Left ventricle myocardium inferior (tissue), 1 donor: ENCODE results near the gene ELOB. TPM values are rescaled to one million over a fixed set of nuclear protein-coding genes. Genes with fewer than 3 reads are reported as not detected.

ENCODE experiments used
- DNase-seq: peaks from one replicate; pipeline ENCODE4 v3.0.0-alpha.2; 2020
- H3K27ac ChIP-seq: fragments of 200-600 bp; replicated peaks from 2 replicates; pipeline ENCODE4 v1.8.0; 2021
- H3K27me3 ChIP-seq: fragments of 200-600 bp; 2 replicates; pipeline ENCODE4 v1.8.0; 2021; ENCODE audit warnings: low read depth
- H3K36me3 ChIP-seq: fragments of 200-600 bp; 2 replicates; pipeline ENCODE4 v1.8.0; 2021
- H3K4me1 ChIP-seq: fragments of 200-600 bp; 2 replicates; pipeline ENCODE4 v1.8.0; 2021
- H3K4me3 ChIP-seq: fragments of 200-600 bp; 2 replicates; pipeline ENCODE4 v1.8.0; 2021; ENCODE audit warnings: mild to moderate bottlenecking, moderate library complexity
- H3K9me3 ChIP-seq: fragments of 200-600 bp; replicated peaks from 2 replicates; pipeline ENCODE4 v1.8.0; 2021
- intact Hi-C: fragments of 100-400 bp; cut with micrococcal nuclease; formaldehyde crosslinking; loops from one replicate; pipeline ENCODE4 v1.11.0; 2022
- total RNA-seq: library from RNA; stranded (reverse); fragmentation: NEBNext Ultra II Directional; extraction: Animal tissue kit (Norgen Biotek cat#: 25700); gene quantifications from one replicate; pipeline ENCODE4 v1.2.1, GENCODE V29; 2021
- TF ChIP-seq, protein P1 (sequence below): fragments of 200-600 bp; IDR thresholded peaks from 2 replicates; pipeline ENCODE4 v1.8.0; 2021; ENCODE audit warnings: antibody characterized with exemption, mild to moderate bottlenecking, borderline replicate concordance
- donor health status: DM: no; HTN: yes; CAD: no; lungs with severe emphysema.

ELOB gene
- total RNA-seq, 1 donor from 2014 or later, result 304 TPM

- Histone ChIP-seq H3K36me3 (no peaks in the 10 kb centered on the region), H3K4me3 (no peak overlapping the region), H3K4me1 (peaks cover 7% of the 10 kb centered on the region), H3K27me3 (peaks cover 82% of the 10 kb centered on the region), H3K9me3 (no peaks in the 10 kb centered on the region), H3K27ac (no peak overlapping the region)
- intact Hi-C loops, result no loop called here
- TF ChIP-seq, protein P1, sequence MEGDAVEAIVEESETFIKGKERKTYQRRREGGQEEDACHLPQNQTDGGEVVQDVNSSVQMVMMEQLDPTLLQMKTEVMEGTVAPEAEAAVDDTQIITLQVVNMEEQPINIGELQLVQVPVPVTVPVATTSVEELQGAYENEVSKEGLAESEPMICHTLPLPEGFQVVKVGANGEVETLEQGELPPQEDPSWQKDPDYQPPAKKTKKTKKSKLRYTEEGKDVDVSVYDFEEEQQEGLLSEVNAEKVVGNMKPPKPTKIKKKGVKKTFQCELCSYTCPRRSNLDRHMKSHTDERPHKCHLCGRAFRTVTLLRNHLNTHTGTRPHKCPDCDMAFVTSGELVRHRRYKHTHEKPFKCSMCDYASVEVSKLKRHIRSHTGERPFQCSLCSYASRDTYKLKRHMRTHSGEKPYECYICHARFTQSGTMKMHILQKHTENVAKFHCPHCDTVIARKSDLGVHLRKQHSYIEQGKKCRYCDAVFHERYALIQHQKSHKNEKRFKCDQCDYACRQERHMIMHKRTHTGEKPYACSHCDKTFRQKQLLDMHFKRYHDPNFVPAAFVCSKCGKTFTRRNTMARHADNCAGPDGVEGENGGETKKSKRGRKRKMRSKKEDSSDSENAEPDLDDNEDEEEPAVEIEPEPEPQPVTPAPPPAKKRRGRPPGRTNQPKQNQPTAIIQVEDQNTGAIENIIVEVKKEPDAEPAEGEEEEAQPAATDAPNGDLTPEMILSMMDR, result no peak
- no peak for DNase-seq
Measured at GRCh38 chr16:2813771-2814221, 36.7 kb upstream of the ELOB start.

GRCh38 chr16:2811703-2812471, 34.8 kb upstream of the ELOB start:
- H3K4me1 ChIP-seq, result peaks cover 7% of the 10 kb centered on the region
- no peak overlapping the region for H3K4me3 ChIP-seq
- H3K36me3 ChIP-seq, result no peaks in the 10 kb centered on the region
- no peak for DNase-seq
- TF ChIP-seq, protein P1, result no peak
- no peaks in the 10 kb centered on the region for H3K9me3 ChIP-seq
- H3K27ac ChIP-seq, result no peak overlapping the region
- intact Hi-C loops, result no loop called here
- H3K27me3 ChIP-seq, result peaks cover 79% of the 10 kb centered on the region

GRCh38 chr16:2810651-2811050, 33.6 kb upstream of the ELOB start:
- TF ChIP-seq, protein P1, result no peak
- DNase-seq, result no peak

DNA sequence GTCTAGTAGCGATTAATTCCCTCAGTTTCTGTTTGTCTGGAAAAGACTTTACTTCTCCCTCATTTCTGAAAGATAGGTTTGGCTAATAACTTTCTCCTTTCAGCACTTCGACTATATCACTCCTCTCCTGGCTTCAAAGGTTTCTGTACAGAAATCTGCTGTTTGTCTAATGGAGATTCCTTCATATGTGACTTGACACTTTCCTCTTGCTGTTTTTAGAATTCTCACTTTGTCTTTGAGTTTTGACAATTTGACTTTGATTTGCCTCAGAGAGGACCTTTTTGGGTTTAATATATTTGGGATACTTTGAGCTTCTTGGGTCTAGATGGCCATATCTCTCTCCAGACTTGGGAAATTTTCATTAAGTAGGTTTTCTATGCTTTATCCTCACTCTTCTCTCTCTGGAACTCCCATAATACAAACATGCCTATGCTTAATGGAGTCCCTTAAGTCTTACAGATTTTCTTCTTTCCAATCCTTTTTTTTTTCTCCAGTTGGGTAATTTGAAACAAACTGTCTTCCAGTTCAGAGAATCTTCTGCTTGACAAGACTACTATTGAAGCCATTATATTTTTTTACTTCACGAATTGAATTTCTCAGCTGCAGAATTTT, 32.2 kb upstream of the ELOB start:
- Histone ChIP-seq H3K4me1 (peaks cover 7% of the 10 kb centered on the region), H3K4me3 (no peak overlapping the region), H3K9me3 (peaks cover 9% of the 10 kb centered on the region), H3K36me3 (no peaks in the 10 kb centered on the region), H3K27ac (no peak overlapping the region), H3K27me3 (peaks cover 79% of the 10 kb centered on the region)
- DNase-seq, result no peak
- TF ChIP-seq, protein P1, result no peak
- intact Hi-C loops, result no loop called here

More at GRCh38 chr16:2810651-2811050, 33.6 kb upstream of the ELOB start:
- intact Hi-C loops, result no loop called here
- Histone ChIP-seq H3K27me3 (peaks cover 79% of the 10 kb centered on the region), H3K27ac (no peak overlapping the region), H3K4me1 (peaks cover 7% of the 10 kb centered on the region), H3K4me3 (no peak overlapping the region), H3K9me3 (no peaks in the 10 kb centered on the region), H3K36me3 (no peaks in the 10 kb centered on the region)

- no peak overlapping the region for H3K4me3 ChIP-seq
- peaks cover 68% of the 10 kb centered on the region for H3K27me3 ChIP-seq
- DNase-seq, result no peak
- peaks cover 7% of the 10 kb centered on the region for H3K4me1 ChIP-seq
- peaks cover 20% of the 10 kb centered on the region for H3K9me3 ChIP-seq
- TF ChIP-seq, protein P1, result no peak
- H3K27ac ChIP-seq, result no peak overlapping the region
- H3K36me3 ChIP-seq, result no peaks in the 10 kb centered on the region
- intact Hi-C loops, result no loop called here
Measured at GRCh38 chr16:2808181-2808580, 31.1 kb upstream of the ELOB start.
